Right lobe of liver (tissue), 4 donors: ENCODE results near the gene LILRA6.

Experiments
- CTCF ChIP-seq, 4 donors: fragments of 200-600 bp in 3 of 4; fragments of 450-650 bp in 1 of 4; IDR thresholded peaks; one replicate each; pipeline versions ENCODE4 v1.5.1 to v1.8.0; 2016 to 2022; ENCODE audit warnings: antibody characterized with exemption in 4 of 4, mild to moderate bottlenecking in 2 of 4
- POLR2A ChIP-seq: fragments of 450-650 bp; IDR thresholded peaks from one replicate; pipeline ENCODE4 v1.6.1; 2017; ENCODE audit warnings: antibody characterized with exemption, mild to moderate bottlenecking
- donor health status: DM: no; HTN: no; CAD: no.
- donor health status: DM: no; HTN: no; CAD: no.
- donor health status: DM: no; HTN: yes; CAD: no.

- TF ChIP-seq CTCF (IDR thresholded peaks at IDR 0.05) (no peak), POLR2A (no peak)
Measured at GRCh38 chr19:54197121-54197520, 45.5 kb downstream of the LILRA6 start.
